G401 (cell line): ENCODE results near the gene DRC7. TPM values are rescaled to one million over a fixed set of nuclear protein-coding genes. Genes with fewer than 3 reads are reported as not detected.
"Not testable (repeated sequence)": the region's sequence is repeated elsewhere in the genome, so short reads cannot be mapped to it uniquely, and the experiment has no call there.

Experiments used
- DNase-seq: peaks from one replicate; pipeline ENCODE4 v3.0.0-alpha.2; 2015; ENCODE audit warnings: low spot score
- in situ Hi-C: cut with HindIII; loops from 2 replicates; pipeline ENCODE4 v1.10.0; 2016; ENCODE audit warnings: low sequenced_read_pairs, mixed read lengths
- total RNA-seq: library from RNA; depleted of rRNA; stranded (reverse); fragments of >200 nt; shearing (Covaris generic); gene quantifications from 2 replicates; pipeline ENCODE4 v1.2.3, GENCODE V29; 2014

DRC7 gene
- total RNA-seq, 1 experiment from 2014 or later, result not detected

DNA sequence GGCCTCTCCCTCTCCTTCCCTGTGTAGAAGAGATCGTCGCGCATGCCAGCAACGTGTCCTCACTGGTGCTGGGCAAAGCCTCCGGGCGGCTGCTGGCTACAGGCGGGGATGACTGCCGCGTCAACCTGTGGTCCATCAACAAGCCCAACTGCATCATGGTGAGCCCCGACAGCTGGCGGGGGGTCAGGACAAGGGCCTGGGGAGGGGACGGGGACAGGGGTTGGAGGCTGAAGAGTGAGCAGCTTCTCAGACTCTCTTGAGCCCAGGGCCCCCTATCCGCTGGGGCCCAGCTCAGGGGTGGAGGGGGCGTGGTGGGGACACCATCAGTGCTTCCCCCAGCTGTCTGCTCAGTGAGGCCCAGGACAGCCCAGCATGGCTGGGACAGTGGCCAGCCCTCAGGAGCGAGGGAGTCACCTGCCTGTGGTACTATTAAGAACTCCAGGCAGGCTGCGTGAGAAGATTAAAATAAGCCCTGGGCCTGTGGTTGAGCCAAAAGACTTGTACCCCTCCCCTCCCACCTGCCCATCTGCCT is 47.1 kb downstream of the DRC7 start:
- in situ Hi-C loops, result no loop called here
- DNase-seq, result peak; percentile 25

DNA sequence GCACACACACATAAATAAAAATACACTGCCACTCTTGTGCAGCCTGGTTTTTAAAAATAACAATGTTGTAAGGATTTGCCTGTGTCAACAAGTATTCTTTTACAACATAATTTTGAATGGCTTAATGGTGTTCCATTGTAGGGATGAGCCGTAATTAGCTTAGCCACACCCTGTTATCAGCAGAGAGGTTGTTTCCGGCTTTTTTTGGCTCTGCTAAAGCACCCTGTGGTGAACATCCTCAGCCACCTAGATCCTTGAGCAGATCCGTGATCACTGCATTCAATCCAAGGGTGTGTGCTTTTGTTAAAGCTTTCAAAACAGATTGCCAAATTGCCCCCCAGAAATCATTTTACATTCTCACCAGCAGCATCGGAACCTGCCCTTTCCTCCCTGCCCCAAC is 47.9 kb downstream of the DRC7 start:
- no peak for DNase-seq
- in situ Hi-C loops, result no loop called here

GRCh38 chr16:57743458-57743857 is 48.9 kb downstream of the DRC7 start:
- in situ Hi-C loops, result no loop called here
- DNase-seq, result no peak

DNA sequence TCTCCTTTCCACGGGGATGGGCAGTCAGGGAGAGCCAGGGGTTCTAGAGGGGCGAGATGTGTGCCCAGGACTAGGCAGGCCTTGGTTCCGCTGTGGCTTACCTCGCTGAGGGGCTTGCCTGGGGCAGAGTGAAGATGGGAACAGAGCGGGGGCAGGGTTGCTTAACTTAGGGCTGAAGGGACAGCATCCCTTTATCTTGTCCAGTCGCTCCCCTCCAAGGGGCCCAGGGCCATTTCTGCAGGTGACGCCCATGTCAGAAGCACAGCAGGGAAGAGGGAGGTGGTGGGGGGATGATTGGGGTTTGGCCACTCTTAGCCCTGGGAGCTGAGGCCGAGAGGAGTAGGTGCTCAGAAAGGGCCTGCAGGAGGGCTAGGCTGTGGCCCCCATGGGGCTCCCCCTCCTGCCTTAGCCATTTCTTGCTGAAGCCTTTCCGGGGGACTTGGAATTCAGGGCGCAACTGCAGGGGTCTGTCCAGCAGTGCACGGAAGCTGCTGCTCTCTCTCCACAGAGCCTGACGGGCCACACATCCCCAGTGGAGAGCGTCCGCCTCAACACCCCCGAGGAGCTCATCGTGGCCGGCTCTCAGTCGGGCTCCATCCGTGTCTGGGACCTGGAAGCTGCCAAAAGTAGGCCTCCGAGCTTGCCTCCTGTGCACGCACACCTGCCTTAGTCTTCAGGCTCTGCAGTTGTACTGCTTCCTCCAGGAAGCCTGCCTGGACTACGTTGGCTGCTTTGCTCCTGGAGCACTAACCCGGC is 49.5 kb downstream of the DRC7 start:
- DNase-seq, result no peak
- in situ Hi-C loops, result no loop called here

- no peak for DNase-seq
- in situ Hi-C loops, result no loop called here
Observed at GRCh38 chr16:57744642-57744903, 50.0 kb downstream of the DRC7 start.

GRCh38 chr16:57745768-57746167 is 51.2 kb downstream of the DRC7 start:
- in situ Hi-C loops, result no loop called here
- no peak for DNase-seq

- in situ Hi-C loops, DNase-seq: not testable (repeated sequence)
Observed at GRCh38 chr16:57746316-57746715, 51.7 kb downstream of the DRC7 start.

- in situ Hi-C loops, result no loop called here
- no peak for DNase-seq
Observed at GRCh38 chr16:57747091-57747490, 52.5 kb downstream of the DRC7 start.

DNA sequence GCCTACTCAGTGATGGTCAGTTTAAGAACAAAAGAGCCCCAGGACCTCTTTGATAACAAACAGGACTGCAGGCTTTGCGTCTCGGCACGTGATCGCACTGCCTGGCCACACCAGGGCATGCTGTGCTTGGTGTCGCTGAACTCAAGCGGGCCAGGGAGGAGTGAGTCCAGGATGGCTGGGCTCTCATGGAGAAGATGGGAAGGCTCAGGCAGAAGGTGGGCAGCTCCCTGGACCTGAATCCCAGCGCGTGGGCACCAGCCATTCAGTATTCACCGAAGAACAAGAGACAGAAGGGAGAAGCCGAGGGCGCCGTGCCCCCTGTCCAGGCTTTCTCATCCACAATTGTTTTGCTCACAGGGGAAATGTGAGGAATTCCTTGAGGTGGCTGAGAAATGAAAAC is 52.9 kb downstream of the DRC7 start:
- DNase-seq, result no peak
- in situ Hi-C loops, result no loop called here

- in situ Hi-C loops, result no loop called here
- DNase-seq, result no peak
Observed at GRCh38 chr16:57747996-57748395, 53.4 kb downstream of the DRC7 start.

- in situ Hi-C loops, result no loop called here
- no peak for DNase-seq
Observed at GRCh38 chr16:57748596-57748995, 54.0 kb downstream of the DRC7 start.

GRCh38 chr16:57749101-57749692 is 54.6 kb downstream of the DRC7 start:
- DNase-seq, result no peak
- in situ Hi-C loops, result no loop called here

GRCh38 chr16:57749856-57750452 is 55.3 kb downstream of the DRC7 start:
- in situ Hi-C loops, result no loop called here
- DNase-seq, result no peak

DNA sequence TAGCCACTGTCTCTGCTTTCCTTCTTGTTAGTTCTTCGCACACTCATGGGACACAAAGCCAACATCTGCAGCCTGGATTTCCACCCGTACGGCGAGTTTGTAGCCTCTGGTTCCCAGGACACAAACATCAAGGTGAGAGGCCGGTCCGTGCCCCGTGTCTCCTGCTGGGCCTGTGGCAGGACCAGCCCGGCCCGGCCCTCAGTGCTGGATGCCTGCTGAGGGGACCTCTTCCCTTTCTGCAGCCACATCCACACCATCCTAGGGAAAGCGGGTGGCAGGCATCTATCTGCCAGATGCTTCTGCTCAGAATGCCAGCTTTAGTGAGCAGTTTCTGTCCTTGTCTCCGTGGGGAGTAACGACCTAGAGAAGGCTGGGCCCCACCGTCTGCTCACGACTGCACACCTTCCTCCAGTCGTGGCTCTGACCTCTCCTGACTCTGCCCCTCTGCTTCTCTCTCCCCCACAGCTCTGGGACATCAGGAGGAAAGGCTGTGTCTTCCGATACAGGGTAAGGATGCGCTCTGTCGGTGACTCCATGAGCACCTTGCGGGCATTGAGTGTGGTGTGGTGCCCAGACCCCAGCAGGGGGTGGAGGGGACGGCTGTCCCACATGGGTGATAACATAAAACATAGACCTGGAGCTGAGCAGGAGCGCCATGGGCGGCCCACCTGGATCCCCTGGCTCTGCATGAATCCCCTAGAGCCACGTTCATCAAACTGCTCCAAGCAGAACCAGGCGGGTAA is 56.4 kb downstream of the DRC7 start:
- in situ Hi-C loops, result no loop called here
- DNase-seq, result no peak

GRCh38 chr16:57751539-57752202 is 57.1 kb downstream of the DRC7 start:
- DNase-seq, result no peak
- in situ Hi-C loops, result no loop called here

- DNase-seq, result no peak
- in situ Hi-C loops, result no loop called here
Observed at GRCh38 chr16:57752203-57752580, 57.6 kb downstream of the DRC7 start.

DNA sequence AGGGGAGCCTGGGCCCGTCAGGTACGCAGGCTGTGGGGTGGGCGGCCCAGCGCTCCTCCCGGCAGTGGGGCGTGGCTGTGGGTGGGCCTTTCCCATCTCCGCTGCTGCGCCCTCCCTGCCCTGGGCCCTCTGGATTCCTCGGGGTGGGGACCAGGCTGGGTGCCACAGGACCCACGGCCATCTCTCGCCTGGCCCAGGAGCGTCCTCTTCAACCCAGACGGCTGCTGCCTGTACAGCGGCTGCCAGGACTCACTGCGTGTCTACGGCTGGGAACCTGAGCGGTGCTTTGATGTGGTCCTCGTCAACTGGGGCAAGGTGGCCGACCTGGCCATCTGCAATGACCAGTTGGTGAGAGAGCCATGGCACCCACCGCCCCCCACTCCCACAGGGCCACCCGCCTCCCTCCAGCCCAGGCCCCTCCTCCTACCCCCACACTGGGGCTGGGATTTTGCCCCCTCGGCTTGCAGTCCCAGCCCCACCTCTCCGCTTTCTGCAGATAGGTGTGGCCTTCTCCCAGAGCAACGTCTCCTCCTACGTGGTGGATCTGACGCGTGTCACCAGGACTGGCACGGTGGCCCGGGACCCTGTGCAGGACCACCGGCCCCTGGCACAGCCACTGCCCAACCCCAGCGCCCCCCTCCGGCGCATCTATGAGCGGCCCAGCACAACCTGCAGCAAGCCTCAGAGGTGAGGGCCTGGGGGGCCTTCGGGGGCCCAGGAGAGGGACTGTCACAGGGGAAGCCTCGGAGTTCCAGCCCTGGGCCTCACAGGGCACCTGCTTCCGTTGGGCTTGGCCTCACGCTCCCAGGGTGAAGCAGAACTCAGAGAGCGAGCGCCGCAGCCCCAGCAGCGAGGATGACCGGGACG is 58.2 kb downstream of the DRC7 start:
- DNase-seq, result no peak
- in situ Hi-C loops, result no loop called here

DNA sequence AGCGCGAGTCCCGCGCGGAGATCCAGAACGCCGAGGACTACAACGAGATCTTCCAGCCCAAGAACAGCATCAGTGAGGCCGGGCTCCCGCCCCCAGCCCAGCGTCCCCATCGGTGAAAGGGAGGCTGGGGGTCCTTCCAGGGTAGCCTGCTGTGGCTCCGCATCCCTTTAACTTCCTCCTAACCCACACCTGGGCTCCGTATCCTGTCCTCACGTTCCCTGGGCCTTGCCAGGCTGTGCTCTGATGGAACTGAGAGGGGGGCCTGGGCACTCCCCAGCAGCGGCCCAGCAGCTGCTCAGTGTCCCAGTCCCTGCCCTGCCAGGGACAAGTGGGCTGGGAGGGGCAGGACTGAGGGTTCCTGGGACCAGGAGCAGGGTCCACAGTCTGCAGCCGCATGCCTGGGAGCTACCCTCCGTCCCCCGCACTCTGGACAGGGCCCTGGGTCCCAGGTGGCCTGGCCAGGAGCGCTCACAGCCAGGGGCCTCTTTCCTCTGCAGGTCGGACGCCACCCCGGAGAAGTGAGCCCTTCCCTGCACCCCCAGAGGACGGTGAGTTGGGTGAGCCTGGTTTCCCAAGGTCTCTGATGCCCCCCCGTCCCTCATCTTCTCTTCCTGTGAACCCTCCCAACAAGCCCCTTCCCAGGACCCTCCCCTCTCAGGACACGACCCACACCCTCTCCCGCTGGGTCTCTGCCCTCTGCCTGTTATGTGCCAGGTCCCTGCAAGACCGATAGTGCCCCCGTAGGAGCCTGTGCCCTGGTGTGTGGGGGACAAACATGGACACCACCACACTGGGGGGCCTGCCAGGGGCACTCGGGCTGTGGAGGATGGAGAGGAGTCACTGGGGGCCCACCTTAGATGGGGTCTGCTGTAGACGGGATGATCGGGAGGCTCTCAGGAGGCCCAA is 59.1 kb downstream of the DRC7 start:
- no peak for DNase-seq
- in situ Hi-C loops, result no loop called here
